NCI-H446 treated with DMSO at 0.1 percent for 48 hours (cell line): ENCODE data around the gene PCYT1A.
"Not testable (repeated sequence)": the region's sequence is repeated elsewhere in the genome, so short reads cannot be mapped to it uniquely, and the experiment has no call there.

Experiments used
- DNase-seq: peaks from one replicate; lab custom pipeline; 2025; lab: John Stamatoyannopoulos, UW

PCYT1A gene

GRCh38 chr3:196192524-196193051 is 94.9 kb downstream of the PCYT1A start:
- no peak for DNase-seq

GRCh38 chr3:196192036-196192523 is 95.4 kb downstream of the PCYT1A start:
- DNase-seq = no peak

- no peak for DNase-seq
Measured at GRCh38 chr3:196189566-196190347, 97.8 kb downstream of the PCYT1A start.

GRCh38 chr3:196186651-196187573 is 100.6 kb downstream of the PCYT1A start:
- DNase-seq = no peak

GRCh38 chr3:196184881-196185280 is 102.6 kb downstream of the PCYT1A start:
- DNase-seq = no peak

- not testable (repeated sequence) for DNase-seq
Measured at GRCh38 chr3:196184169-196184432, 103.4 kb downstream of the PCYT1A start.

- DNase-seq = no peak
Measured at GRCh38 chr3:196181127-196181546, 106.4 kb downstream of the PCYT1A start.

- no peak for DNase-seq
Measured at GRCh38 chr3:196180346-196180745, 107.2 kb downstream of the PCYT1A start.
